ENCODE data around the gene KCNK16.

The KCNK16 gene

DNA sequence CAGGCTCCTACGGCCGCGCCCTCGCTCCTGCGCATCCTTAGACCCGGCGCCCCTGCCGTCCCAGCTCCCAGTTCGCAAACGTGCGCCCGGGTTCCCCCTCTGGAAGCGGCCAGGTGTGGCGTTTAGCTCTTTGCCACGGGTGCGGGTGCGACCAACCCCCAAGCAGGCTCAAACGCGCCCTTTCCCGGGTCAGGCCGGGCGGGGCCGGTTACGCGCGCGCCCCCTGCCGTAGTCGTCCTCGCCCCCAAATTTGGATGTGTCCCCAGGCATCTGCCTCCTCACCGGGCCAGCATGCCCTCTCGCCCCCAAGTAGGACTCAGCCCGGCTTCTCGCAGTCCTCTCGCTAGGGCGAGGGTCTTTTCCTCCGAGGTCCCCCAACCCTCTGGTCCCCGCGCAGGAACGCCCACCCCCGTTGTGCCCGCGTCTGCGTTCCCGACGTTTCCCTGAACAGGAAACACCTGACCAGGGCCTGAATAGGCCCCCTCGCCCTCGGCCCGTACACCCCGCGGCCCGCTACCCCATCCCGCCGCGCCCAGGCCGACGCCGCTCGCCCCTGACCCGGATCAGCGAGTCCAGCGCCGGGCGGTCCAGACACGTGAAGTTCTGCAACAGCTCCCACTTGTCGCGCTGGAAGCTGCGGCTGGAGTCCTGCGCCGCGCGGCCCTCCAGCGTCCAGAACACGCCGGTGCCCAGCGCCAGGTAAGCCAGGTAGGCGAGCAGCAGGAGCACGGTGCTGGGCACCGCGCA lies 8.8 kb downstream of the KCNK16 start:
- no peaks in the 10 kb centered on the region for H3K9me3 ChIP-seq (ENCODE audit: control insufficient read depth, insufficient read depth, low read depth, low read length)
- H3K4me3 ChIP-seq (ENCODE audit: low read depth, low read length): no peak overlapping the region
- no peaks in the 10 kb centered on the region for H3K4me1 ChIP-seq (ENCODE audit: control insufficient read depth, insufficient read depth, low read length)
- POLR2A ChIA-PET: no interaction called here
- no peaks in the 10 kb centered on the region for H3K36me3 ChIP-seq (ENCODE audit: control insufficient read depth in 2 of 2, insufficient read depth in 1 of 2, low read length in 2 of 2)
- TF ChIP-seq ZNF521 (tag by site-specific recombination; IDR thresholded peaks at IDR 0.05) (no peak), ZNF202 (tag by site-specific recombination; IDR thresholded peaks at IDR 0.05; ENCODE audit: borderline replicate concordance) (no peak), ZNF510 (tag by site-specific recombination; IDR thresholded peaks at IDR 0.05; ENCODE audit: insufficient replicate concordance) (no peak), ZNF10 (tag by site-specific recombination; IDR thresholded peaks at IDR 0.05) (no peak), ZNF768 (tag by site-specific recombination; IDR thresholded peaks at IDR 0.05) (no peak), ZNF112 (tag by site-specific recombination; IDR thresholded peaks at IDR 0.05) (no peak), OSR2 (tag by site-specific recombination; IDR thresholded peaks at IDR 0.05) (no peak), ZNF16 (tag by site-specific recombination; IDR thresholded peaks at IDR 0.05; ENCODE audit: low read depth) (no peak)
- TF ChIP-seq, protein P1, sequence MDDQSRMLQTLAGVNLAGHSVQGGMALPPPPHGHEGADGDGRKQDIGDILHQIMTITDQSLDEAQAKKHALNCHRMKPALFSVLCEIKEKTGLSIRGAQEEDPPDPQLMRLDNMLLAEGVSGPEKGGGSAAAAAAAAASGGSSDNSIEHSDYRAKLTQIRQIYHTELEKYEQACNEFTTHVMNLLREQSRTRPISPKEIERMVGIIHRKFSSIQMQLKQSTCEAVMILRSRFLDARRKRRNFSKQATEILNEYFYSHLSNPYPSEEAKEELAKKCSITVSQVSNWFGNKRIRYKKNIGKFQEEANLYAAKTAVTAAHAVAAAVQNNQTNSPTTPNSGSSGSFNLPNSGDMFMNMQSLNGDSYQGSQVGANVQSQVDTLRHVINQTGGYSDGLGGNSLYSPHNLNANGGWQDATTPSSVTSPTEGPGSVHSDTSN (CRISPR knock-in tag; IDR thresholded peaks at IDR 0.05): no peak
- TF ChIP-seq, protein P2, sequence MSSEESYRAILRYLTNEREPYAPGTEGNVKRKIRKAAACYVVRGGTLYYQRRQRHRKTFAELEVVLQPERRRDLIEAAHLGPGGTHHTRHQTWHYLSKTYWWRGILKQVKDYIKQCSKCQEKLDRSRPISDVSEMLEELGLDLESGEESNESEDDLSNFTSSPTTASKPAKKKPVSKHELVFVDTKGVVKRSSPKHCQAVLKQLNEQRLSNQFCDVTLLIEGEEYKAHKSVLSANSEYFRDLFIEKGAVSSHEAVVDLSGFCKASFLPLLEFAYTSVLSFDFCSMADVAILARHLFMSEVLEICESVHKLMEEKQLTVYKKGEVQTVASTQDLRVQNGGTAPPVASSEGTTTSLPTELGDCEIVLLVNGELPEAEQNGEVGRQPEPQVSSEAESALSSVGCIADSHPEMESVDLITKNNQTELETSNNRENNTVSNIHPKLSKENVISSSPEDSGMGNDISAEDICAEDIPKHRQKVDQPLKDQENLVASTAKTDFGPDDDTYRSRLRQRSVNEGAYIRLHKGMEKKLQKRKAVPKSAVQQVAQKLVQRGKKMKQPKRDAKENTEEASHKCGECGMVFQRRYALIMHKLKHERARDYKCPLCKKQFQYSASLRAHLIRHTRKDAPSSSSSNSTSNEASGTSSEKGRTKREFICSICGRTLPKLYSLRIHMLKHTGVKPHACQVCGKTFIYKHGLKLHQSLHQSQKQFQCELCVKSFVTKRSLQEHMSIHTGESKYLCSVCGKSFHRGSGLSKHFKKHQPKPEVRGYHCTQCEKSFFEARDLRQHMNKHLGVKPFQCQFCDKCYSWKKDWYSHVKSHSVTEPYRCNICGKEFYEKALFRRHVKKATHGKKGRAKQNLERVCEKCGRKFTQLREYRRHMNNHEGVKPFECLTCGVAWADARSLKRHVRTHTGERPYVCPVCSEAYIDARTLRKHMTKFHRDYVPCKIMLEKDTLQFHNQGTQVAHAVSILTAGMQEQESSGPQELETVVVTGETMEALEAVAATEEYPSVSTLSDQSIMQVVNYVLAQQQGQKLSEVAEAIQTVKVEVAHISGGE (tag by site-specific recombination; conservative IDR thresholded peaks at IDR 0.05; ENCODE audit: low read depth): no peak
- TF ChIP-seq, protein P3, sequence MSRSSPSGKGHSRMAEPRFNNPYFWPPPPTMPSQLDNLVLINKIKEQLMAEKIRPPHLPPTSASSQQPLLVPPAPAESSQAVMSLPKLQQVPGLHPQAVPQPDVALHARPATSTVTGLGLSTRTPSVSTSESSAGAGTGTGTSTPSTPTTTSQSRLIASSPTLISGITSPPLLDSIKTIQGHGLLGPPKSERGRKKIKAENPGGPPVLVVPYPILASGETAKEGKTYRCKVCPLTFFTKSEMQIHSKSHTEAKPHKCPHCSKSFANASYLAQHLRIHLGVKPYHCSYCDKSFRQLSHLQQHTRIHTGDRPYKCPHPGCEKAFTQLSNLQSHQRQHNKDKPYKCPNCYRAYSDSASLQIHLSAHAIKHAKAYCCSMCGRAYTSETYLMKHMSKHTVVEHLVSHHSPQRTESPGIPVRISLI (tag by site-specific recombination; IDR thresholded peaks at IDR 0.05): no peak
- TF ChIP-seq, protein P4, sequence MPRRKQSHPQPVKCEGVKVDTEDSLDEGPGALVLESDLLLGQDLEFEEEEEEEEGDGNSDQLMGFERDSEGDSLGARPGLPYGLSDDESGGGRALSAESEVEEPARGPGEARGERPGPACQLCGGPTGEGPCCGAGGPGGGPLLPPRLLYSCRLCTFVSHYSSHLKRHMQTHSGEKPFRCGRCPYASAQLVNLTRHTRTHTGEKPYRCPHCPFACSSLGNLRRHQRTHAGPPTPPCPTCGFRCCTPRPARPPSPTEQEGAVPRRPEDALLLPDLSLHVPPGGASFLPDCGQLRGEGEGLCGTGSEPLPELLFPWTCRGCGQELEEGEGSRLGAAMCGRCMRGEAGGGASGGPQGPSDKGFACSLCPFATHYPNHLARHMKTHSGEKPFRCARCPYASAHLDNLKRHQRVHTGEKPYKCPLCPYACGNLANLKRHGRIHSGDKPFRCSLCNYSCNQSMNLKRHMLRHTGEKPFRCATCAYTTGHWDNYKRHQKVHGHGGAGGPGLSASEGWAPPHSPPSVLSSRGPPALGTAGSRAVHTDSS (tag by site-specific recombination; IDR thresholded peaks at IDR 0.05): no peak
- TF ChIP-seq, protein P5, sequence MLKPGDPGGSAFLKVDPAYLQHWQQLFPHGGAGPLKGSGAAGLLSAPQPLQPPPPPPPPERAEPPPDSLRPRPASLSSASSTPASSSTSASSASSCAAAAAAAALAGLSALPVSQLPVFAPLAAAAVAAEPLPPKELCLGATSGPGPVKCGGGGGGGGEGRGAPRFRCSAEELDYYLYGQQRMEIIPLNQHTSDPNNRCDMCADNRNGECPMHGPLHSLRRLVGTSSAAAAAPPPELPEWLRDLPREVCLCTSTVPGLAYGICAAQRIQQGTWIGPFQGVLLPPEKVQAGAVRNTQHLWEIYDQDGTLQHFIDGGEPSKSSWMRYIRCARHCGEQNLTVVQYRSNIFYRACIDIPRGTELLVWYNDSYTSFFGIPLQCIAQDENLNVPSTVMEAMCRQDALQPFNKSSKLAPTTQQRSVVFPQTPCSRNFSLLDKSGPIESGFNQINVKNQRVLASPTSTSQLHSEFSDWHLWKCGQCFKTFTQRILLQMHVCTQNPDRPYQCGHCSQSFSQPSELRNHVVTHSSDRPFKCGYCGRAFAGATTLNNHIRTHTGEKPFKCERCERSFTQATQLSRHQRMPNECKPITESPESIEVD (tag by site-specific recombination; IDR thresholded peaks at IDR 0.05): no peak
- CTCF ChIA-PET: interaction anchor here (0.9 to 1.3 kb wide), 3 partner anchors 11 to 442 kb away, joined by 3 to 4 read pairs (median 3); no protein-coding TSS in a partner anchor
- H3K27ac ChIP-seq (ENCODE audit: extremely low read depth, low read depth, low read length): no peak overlapping the region

DNA sequence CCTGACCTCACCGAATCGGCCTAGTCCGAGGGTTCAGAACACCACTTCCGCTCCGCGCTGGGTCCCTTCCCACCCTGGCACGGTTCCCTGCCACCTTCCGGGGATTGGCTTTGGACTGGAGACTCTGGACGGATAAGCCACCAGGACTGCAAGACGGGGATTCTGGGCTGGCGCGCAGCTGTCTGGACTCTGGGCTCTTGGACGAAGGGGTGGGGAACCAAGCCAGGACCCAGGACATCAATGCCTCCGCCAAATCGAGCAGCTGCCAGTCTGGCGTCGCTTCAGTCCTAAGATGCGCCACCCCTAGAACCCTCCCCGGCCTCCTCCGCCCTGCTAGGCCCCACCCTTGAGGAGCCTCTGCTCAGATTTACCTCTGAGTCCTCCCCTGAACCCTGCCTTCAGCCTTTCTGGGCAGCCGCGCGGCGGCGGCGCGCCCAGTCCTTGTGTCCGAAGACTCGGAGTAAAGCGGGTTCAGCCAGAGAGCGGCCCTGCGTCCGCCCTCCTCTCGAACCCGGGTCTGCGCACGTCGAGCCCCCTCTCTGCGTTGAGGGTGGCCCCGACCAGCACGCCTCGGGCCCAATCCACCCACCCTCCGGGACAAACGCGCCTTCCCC lies 9.5 kb downstream of the KCNK16 start:
- ChIA-PET CTCF (interaction anchor here (0.9 to 1.3 kb wide), 3 partner anchors 10 to 441 kb away, joined by 3 to 4 read pairs (median 3); no protein-coding TSS in a partner anchor), POLR2A (no interaction called here)
- no peaks in the 10 kb centered on the region for H3K9me3 ChIP-seq (ENCODE audit: control insufficient read depth, insufficient read depth, low read depth, low read length)
- H3K27ac ChIP-seq (ENCODE audit: extremely low read depth, low read depth, low read length): no peak overlapping the region
- no peaks in the 10 kb centered on the region for H3K4me1 ChIP-seq (ENCODE audit: control insufficient read depth, insufficient read depth, low read length)
- H3K36me3 ChIP-seq (ENCODE audit: control insufficient read depth in 2 of 2, insufficient read depth in 1 of 2, low read length in 2 of 2): no peaks in the 10 kb centered on the region
- no peak overlapping the region for H3K4me3 ChIP-seq (ENCODE audit: low read depth, low read length)
- TF ChIP-seq ZBTB20 (tag by site-specific recombination; IDR thresholded peaks at IDR 0.05) (no peak), ZNF324 (tag by site-specific recombination; IDR thresholded peaks at IDR 0.05) (no peak), ZNF239 (tag by site-specific recombination; IDR thresholded peaks at IDR 0.05) (no peak), ZNF837 (tag by site-specific recombination; IDR thresholded peaks at IDR 0.05) (no peak), ZNF791 (tag by site-specific recombination; IDR thresholded peaks at IDR 0.05) (no peak), ZSCAN30 (tag by site-specific recombination; IDR thresholded peaks at IDR 0.05) (no peak), ZNF561 (tag by site-specific recombination; IDR thresholded peaks at IDR 0.05; ENCODE audit: borderline replicate concordance) (no peak), ZNF623 (tag by site-specific recombination; IDR thresholded peaks at IDR 0.05) (no peak)
- TF ChIP-seq, protein P6, sequence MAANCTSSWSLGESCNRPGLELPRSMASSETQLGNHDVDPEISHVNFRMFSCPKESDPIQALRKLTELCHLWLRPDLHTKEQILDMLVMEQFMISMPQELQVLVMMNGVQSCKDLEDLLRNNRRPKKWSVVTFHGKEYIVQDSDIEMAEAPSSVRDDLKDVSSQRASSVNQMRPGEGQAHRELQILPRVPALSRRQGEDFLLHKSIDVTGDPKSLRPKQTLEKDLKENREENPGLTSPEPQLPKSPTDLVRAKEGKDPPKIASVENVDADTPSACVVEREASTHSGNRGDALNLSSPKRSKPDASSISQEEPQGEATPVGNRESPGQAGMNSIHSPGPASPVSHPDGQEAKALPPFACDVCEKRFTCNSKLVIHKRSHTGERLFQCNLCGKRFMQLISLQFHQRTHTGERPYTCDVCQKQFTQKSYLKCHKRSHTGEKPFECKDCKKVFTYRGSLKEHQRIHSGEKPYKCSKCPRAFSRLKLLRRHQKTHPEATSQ (tag by site-specific recombination; IDR thresholded peaks at IDR 0.05): no peak

Measured in HEK293 (cell line).